Activated T-cell treated with anti-CD3 and anti-CD28 coated beads, Interleukin-2, amount 50 U/mL, for 1 hour (primary cell): ENCODE data around the gene PCSK9.
"Not testable (repeated sequence)": the region's sequence is repeated elsewhere in the genome, so short reads cannot be mapped to it uniquely, and the experiment has no call there.

Source experiments
- DNase-seq: peaks from one replicate; pipeline ENCODE4 v3.0.0-alpha.2; 2020

PCSK9 gene

DNA sequence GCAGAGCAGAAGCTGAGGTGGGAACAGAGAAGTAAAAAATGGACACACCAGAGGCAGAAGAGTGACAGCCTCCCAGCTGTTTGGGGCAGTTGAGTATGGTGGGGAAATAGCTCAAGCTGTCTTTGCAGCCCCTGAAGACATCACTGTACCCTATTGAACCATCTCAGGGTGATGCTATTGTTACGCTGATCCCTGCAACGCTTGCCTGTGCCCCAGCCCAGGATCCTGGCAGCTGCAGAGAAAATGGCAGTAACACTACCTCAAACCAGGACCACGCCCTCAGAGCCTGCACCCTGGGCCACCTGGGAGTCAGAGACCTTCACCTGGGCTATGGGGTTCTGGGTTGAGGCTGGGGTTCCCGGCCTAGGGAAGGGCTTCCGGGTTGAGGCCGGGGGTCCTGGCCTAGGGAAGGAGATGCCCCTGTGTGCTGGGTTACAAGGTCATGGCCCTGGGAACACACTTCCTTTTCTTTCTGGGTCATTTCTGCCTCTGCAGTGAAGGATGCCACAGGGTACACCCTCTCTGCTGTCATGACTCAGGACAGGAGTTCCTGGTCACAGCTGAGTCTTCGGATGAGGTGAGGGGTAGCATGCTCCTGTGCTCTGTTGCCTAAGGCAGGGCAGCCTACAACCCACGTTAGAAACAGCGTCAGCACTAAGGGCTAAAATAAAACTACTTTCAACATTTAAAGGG lies 29.0 kb upstream of the PCSK9 start:
- DNase-seq = no peak

DNA sequence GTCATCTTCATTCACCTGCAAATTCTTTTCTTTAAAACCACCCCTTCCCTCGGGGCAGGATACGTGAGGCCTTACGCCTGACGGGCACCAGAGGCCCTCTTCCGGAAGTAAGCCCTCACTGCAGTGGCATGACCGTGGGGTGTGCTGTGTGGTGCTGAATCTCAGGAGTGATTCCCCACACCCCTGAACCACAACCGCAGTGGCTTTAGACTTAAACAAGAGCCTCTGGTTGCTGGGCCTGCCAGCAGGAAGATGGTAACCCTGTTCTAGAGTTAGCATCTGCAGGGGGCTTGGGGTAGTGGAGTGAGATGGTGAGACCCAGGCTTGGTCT lies 28.5 kb upstream of the PCSK9 start:
- no peak for DNase-seq

- DNase-seq = no peak
Measured at GRCh38 chr1:55012661-55013060, 26.7 kb upstream of the PCSK9 start.

DNA sequence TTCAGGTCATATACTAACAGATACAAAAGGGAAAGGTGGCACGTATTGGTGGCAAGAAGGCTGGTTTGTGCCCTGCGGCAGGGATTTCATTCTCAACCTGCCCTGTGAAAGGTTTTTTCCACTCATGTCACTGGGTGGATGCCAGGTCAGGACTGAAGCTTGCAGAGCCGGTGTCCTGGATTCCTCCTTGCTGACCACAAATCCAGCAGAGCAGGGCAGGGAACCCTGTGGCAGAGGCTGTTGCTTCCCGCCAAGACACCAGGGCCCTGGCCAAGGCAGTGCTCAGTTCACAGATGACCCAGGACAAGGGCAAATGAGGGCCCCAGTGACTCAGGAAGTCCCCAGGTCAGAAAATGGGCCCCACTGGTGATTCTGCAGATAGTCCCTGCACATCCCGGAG lies 24.2 kb upstream of the PCSK9 start:
- DNase-seq = no peak

DNA sequence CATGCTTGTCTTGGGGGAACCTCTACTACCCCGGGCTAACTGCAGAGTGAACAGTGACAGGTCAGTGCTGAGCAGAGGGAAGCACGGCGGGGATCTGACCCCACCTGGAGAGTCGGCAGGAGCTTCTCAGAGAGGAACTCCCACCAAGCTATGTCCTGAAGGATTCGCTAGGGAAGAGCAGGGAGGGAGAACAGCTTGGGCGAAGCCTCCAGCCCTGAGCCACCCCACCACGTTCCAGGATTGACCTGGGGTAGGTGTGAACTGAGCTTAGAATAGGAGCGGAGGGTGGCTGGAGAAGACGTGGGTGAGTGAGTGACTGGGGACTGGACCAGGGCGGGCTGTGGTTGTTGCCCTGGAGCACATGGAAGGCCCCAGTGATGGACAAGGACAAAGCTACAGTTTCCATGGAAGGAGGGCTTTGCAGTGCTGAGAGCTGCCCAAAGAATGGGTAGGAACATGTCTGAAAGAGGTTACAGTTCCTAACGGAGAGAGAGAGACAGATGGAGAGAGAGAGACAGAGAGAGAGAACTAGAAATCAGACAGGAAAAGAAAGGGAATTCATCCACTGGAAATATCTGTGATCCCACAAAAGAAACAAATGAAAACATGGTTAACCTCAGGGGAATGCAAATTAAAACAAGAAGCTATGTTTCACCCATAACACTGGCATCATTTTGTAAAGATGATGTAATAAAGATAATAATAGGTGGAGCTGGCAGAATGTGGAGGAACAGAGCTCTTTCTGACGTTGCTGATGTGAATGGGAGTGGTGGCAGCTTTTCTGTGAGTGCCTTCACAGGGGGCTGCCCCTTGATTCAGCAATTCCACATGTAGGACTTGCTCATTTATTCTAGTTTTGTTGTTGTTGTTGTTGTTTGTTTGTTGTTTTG lies 23.4 kb upstream of the PCSK9 start:
- DNase-seq = no peak

- no peak for DNase-seq
Measured at GRCh38 chr1:55018395-55018794, 21.0 kb upstream of the PCSK9 start.

DNA sequence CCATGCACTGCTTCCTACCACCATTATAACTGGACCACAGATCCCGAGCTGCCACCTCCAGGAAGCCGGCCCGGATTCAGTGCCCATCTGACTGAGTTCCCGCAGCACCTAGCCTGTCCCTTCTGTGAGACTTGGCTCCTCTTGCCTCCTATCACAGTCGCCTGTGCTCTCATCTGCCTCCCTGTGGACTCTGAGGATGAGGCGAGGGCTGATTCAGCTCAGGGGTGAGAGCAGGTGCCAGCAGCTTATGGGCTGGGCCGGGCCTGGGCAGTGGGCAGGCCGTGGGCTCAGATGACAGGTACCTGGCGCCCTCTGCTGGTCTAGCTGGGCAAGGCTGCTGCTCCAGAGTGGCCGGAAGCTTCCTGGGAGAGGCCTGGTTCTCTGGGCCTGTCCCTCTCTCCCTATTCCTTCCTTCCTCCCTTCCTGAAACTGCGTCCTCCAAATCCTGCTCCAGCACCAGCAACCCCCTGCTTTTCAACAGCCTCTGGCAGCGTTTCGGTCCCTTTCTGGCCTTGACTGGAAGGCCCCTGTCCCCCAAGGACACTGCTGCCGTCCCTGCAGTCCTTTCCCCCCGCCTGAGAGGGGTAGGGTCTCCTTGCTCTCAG lies 17.3 kb upstream of the PCSK9 start:
- peak; percentile 63 for DNase-seq

- DNase-seq = not testable (repeated sequence)
Measured at GRCh38 chr1:55024163-55024562, 15.2 kb upstream of the PCSK9 start.

GRCh38 chr1:55026682-55027081 lies 12.7 kb upstream of the PCSK9 start:
- DNase-seq = not testable (repeated sequence)

DNA sequence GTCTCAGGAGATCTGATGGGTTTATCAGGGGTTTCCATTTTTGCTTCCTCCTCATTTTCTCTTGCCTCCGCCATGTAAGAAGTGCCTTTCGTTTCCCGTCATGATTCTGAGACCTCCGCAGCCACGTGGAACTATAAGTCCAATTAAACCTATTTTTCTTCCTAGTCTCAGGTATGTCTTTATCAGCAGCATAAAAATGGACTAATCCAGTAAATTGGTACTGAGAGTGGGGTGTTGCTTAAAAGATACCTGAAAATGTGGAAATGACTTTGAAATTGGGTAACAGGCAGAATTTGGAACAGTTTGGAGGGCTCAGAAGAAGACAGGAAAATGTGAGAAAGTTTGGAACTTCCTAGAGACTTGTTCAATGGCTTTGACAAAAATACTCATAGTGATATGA lies 8.2 kb upstream of the PCSK9 start:
- not testable (repeated sequence) for DNase-seq

DNA sequence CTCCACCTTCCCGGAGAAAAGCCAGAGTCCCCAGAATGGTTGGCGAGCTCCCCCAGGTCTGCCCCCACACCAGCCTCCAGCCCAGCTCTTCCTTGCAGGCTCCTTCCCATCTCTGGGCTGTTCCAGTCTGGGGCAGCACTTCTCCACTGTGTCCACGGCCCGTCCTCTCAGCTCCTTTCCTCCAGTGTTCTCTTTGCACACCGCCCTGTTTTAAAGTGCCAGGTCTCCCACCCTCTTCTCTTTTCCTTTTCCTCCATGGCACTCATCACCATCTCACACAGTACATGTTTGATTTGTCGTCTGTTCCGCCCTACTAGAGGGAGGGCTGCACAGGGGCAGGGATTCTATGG lies 6.1 kb upstream of the PCSK9 start:
- DNase-seq = no peak

DNA sequence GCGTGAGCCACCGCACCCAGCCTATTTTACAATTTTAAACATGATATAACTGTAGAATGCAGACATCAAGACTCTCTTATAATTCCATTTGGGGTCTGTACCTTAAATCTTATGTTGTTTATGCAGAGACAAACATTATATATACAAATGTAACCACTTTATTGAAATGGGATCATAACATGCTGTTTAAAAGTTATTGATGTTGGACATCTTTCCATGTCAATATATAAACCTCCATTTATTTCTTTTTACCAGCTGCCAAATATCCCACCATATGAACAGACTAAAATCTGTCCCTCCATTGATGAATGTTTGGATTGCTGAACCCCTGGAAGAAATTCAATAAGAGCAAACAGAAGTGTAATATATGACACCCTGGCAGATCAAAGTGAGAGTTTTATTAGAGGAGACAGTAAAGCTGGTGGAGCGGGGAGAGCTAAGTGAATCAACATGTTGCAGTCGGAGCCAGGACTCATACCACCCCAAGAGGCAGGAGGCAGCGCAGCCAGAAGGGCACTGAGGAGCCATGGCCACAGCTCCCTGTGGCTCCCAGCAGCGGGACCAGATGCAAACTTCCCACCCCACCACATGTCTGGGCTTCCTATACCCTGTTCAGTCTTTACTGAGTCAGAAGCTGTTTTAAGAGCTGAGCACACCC lies 4.7 kb upstream of the PCSK9 start:
- DNase-seq = no peak

- DNase-seq = no peak
Measured at GRCh38 chr1:55035904-55036303, 3.4 kb upstream of the PCSK9 start.

DNA sequence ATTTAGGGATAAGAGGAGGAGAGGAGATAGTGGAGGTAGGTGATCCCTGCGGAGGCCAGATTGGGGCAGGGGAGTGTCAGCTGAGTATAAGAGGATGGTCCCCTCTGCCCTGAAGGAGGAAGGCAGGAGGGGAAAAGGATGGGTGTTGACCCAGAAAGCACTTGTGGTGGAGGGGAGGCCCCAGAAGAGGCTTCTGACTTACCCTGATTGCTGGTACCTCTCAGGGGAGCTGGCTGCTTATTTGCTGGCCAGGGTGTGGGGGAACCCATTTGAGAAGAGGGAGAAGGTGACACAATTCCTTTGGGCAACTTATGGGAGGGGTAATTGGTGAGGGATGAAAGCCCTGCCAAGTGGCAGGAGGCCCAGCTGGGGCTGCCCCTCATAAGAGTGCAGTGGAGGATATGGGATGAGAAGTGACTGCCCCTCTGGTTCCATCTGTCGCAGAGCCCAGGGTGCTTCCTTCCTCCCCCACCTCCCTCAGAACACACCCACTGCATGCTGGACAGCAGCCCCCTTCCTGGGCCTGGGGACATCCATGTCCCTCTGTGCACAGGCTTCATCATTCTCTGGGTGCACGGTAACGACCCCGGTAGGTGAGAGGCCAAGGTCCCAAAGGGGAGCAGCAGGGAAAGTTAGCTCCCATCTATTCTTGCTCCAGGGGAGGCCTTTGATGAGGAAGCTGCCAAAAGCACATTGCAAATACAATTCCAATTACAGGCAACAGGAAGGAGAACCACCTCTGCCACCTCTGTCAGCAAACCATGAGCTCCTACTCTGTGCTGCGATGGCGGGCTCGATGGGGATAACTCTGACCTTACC lies 1.4 kb upstream of the PCSK9 start:
- no peak for DNase-seq

DNA sequence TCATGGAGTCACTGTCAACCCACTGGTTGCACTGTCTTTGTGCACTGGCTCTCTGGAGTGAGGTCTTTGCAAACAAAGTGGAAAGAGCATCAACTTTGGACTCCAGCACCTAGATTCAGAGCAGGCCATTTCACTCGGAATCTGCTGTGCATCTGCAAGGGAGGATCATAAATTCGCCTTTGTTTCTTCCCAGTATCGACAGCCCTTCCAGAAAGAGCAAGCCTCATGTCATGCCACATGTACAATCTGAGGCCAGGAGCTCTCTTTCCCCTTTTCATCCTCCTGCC lies 853 bp upstream of the PCSK9 start:
- DNase-seq = no peak

- no peak for DNase-seq
Measured at GRCh38 chr1:55038974-55039341, 390 bp upstream of the PCSK9 start.

GRCh38 chr1:55040083-55040932 lies 960 bp downstream of the PCSK9 start:
- DNase-seq = no peak

DNA sequence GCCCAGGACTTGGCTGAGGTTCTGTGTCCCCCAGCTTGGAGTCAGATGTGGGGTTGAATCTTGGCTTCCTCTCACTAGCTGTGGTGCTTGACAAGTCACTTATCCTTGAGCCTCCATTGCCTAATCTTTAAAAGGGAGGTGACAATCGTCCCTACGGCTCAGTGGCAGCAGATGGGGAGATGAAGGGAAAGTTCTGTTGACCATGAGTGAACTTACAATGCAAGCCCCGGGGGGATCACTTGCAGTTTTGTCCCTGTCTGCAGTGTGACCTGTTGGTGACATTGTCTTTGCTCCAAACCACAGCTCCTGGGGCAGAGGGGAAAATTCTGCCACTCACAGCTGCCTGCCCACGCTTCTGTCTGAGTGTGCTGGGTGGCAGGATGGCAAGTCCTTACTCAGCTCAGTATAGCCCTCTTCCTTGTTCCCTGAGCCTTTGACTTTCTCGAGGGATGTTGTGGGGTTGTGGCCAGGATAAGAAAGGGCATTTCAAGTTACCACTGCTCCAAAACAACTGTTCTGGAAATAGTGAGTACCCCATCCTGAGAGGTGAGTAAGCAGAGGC lies 1.7 kb downstream of the PCSK9 start:
- no peak for DNase-seq

DNA sequence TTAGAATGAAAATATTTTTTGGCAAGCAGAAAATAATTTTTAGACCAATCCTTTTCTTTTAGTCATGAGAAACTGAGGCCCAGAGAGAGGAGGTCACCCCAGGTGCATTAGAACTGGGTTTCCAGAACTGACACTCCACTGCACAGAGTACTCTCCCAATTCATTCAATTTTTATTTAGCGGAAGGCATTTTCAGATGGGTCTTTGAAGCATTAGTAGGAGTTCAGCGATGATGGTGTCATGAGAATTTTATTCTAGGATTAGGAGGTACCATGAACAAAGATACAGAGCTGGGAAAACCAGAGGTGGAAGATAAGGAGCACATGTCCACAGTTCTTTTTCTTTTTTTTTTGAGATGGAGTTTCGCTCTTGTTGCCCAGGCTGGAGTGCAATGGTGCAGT lies 2.3 kb downstream of the PCSK9 start:
- no peak for DNase-seq

DNA sequence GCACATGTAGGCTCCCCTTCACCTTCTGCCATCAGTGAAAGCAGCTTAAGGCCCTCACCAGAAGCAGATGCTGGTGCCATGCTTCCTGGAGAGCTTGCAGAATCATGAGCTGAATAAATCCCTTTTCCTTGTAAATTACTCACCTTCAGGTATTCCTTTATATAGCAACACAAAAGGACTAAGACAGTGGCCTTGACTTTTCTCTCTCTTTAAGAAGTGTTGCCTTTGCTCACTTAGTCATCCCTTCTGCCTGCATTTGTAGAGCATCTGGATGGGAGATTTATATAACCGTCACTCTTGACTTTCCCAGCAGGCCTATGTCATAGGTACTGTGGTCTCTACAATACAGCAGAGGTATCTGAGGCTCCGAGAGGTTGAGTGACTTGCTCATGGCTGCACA lies 3.7 kb downstream of the PCSK9 start:
- no peak for DNase-seq

DNA sequence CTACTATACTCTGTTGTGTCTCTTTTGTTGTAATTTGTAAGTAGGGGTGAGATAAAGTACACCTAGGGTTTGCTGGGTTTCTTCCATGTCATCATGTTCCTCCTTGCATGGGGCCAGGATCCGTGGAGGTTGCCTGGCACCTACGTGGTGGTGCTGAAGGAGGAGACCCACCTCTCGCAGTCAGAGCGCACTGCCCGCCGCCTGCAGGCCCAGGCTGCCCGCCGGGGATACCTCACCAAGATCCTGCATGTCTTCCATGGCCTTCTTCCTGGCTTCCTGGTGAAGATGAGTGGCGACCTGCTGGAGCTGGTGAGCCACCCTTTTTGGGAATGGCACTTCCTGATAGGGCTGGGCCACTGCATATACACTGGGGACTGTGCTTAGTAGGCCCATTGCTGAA lies 4.4 kb downstream of the PCSK9 start:
- DNase-seq = no peak
